Fibroblast of skin of right quadriceps (primary cell): ENCODE results near the gene IL23R.

Experiments
- DNase-seq: peaks from one replicate; pipeline ENCODE4 v3.0.0-alpha.2; 2013

The IL23R gene

GRCh38 chr1:67150931-67151330, 15.3 kb upstream of the IL23R start:
- no peak for DNase-seq

DNA sequence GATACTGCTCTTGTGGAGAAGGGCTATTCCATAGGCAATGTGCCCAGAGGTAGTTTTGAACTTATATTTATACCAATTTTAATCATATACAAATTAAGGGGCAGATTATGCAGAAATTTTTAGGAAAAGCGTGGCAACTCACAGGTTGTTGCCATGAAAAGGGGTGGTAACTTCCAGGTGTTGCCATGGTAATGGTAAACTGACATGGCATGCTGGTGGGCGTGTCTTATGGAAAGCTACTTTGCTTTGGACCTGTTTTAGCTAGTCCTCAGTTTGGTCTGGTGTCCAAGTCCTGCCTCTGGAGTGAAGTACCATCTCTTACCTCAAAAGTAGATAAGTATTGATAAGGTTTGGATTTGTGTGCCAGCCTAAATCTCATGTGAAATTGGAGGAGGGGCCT, 7.9 kb upstream of the IL23R start:
- DNase-seq, result no peak

DNA sequence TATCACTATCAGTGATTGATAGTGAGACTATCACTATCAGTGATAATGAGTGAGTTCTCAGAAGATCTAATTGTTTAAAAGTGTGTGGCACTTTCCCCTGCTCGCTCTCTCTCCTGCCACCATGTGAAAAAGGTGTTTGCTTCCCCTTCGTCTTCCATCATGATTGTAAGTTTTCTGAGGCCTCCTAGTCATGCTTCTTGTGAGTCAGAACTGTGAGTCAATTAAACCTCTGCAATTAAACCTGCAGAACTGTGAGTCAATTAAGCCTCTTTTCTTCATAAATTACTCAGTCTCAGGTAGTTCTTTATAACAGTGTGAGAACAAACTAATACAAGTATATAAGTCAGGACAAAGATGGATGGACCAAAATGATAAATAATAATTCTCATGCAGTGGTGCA, 7.0 kb upstream of the IL23R start:
- DNase-seq, result no peak

GRCh38 chr1:67162954-67163353, 3.3 kb upstream of the IL23R start:
- DNase-seq, result peak; percentile 15

- DNase-seq, result no peak
Measured at GRCh38 chr1:67165468-67166041, 699 bp upstream of the IL23R start.

- no peak for DNase-seq
Measured at GRCh38 chr1:67169496-67169895, 3.2 kb downstream of the IL23R start.

DNA sequence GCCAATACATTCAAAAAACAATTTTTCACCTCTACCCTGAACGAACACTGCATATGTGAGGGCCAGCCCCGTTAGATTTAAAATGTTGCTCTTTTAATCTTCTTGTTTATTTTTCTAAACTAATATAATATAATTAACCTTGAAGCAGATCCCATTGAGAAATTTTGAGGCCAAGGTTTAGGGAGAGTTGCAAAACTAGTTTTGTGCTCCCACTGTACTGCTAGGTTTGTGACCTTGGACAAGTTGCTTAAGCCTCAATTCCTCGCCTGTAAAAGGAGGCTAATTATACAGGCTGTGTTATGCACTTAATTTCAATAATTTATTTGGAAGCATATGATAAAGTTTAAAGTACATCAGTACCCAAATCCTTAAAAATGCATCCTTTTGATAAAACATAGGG, 3.7 kb downstream of the IL23R start:
- no peak for DNase-seq

- DNase-seq, result no peak
Measured at GRCh38 chr1:67170751-67171573, 4.7 kb downstream of the IL23R start.

DNA sequence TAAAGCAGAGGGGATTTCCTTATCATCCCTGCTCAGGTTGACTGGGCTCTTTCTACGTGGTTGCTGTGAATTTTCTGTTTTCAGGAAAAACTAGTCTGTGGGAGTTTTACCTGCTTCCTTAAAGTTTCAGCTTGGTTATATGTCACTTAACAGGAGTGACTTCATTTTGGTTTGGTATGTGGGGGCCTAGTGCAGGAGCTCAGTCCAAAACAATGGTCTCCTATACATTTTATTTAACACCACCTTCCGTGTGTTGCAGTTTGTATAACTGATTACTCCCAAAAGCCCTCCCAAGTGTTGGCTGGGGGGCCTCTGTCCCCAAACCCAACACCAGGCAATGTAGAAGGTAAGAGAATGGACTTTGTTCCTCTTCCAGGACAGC, 5.3 kb downstream of the IL23R start:
- no peak for DNase-seq

GRCh38 chr1:67171978-67172377, 5.7 kb downstream of the IL23R start:
- DNase-seq, result no peak

- DNase-seq, result no peak
Measured at GRCh38 chr1:67173988-67174387, 7.7 kb downstream of the IL23R start.

DNA sequence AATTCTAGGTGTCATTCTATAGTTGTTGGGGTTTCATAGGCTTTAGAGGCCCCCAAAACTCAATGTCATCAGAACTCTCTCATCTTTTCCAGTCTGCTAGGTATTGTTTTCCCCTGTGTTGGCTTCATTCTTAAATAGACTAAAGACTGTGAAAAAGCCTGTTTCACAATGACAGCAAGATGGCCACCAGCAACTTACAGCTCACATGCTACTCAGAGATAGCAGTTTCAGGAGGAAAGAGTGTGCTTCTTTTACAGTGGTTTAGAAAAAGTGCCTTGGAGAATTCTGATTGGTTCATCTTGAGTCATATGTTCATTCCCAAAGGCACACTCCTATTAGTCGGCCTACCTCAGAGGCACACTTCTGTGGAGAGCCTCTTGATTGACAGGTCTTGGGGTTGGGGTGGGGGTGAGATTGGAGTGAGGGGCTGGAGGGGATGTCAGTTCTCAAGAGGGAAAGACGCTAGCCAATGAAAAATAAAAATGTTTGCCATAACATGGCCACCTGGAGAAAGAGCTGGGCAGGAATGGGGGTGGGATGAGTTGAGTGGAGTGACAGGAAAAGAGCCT, 8.5 kb downstream of the IL23R start:
- DNase-seq, result no peak

DNA sequence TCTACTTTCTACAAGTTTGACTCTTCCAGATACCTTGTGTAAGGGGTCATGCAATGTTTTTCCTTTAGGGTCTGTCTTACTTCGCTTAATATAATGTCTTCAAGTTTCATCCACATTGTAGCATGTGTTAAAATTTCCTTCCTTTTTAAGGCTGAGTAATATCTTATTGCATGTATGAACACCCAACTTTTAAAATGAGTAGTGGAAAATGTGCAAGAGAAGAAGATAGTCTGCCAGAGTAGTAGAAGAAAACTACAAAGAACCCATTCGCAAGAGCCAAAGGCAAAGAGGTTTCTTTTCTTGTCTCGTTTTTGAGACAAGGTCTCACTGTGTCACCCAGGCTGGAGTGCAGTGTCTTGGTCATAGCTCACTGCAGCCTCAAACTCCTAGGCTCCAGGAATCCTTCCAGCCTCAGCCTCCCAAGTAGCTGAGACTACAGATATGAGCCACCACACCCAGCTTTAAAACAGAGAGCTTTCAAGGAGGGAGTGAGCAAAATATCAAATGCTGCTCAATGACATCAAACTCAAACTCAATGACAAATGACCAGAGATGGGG, 9.4 kb downstream of the IL23R start:
- no peak for DNase-seq

DNA sequence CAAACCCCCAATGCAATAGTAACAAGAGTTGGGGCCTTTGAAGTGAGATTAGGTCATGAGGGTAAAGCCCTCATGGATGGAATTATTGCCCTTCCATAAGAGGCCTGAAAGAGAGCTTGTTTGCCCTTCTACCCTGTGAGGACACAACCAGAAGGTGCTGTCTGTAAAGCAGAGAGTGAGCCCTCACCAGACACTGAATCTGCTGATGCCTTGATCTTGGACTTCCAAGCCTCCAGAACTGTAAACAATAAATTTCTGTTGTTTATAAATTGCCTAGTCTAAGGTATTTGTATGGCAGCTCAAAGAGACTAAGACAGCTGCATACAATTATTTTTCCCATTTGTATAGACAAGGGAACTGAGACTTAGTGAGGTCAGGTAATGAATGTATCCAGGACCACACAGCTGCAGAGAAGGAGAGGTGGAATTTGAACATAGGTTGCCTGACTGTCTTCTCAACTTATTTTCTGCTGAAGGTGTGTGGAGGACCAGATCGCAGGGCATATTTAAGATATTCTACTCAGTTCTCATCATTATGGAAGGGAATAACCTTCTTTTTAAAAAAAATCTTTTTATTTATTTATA, 18.7 kb downstream of the IL23R start:
- no peak for DNase-seq

GRCh38 chr1:67188137-67188536, 21.9 kb downstream of the IL23R start:
- no peak for DNase-seq

DNA sequence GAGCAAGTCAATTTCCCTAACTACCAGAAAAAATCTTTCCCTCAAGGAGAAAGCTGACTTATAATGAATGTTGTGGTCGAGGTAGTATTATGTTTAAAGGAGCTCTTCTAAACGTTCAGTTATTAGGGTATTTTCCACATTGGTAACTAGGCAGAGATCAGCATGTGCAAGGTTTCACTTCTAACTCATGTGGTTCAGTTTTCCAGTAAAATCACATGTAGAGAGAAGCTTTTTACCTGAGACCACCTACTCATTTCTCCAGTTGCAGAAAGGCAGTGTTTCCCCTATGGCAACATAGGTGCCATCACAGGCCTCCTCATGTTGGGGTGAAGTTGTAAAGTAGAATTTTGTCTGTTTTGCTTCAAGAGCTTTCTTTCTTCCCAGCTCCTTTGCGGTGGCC, 23.7 kb downstream of the IL23R start:
- DNase-seq, result no peak

DNA sequence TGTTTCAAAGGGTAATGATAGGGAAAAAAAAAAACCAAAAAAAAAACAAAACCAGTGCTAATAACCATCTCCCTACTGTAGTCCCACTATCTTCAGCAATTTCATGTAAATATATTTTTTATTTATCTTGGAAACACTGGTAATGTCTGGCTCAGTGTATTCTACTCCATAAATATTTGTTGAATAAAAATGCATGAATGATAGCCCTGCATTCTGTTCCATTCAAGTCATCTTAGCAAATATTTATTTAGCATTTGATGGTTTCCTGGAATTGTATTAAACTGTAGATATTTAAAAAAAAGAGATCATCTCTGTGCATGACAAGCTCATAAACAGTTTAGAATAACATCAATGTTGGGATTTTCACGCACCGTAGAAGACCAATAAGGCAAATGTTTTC, 24.2 kb downstream of the IL23R start:
- DNase-seq, result no peak

GRCh38 chr1:67190942-67191341, 24.7 kb downstream of the IL23R start:
- no peak for DNase-seq

DNA sequence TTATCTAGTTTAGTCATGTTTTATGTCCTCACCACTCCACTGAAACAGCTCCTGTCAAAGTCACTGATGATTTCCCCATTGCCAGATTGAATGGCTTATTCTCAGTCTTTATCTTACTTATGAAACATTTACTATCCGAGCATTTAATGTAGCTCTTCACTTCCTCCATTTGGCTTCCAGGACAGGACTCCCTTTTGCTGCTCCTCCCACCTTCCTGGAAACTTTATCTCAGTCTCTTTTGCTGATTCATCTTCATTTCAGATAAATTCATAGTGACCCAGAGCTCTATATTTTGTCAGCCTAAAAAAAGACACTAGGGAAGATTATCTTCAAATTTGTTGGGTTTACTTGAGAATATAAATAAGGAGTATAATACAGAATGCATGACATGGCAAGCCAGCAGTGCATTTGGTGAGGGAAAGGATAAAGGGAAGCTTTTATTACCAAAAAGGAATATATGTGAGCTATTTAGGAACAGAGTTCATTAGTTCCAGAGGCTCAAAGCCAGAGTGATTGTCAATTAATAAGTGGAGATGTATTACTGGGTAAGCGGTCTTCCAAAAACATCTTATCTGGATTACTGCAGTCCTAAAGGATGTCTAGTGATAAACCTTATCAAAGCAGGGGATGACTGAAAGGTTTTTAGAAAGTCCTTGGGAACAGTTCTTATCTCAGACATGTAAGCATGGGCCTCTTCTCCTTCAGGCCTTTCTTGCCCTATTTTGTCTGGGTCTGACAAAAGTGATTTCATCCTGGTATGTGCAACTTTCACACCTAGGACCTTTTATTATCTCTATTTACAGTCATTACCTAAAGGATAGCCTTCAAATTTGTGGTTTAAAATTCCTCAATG, 25.6 kb downstream of the IL23R start:
- DNase-seq, result no peak

DNA sequence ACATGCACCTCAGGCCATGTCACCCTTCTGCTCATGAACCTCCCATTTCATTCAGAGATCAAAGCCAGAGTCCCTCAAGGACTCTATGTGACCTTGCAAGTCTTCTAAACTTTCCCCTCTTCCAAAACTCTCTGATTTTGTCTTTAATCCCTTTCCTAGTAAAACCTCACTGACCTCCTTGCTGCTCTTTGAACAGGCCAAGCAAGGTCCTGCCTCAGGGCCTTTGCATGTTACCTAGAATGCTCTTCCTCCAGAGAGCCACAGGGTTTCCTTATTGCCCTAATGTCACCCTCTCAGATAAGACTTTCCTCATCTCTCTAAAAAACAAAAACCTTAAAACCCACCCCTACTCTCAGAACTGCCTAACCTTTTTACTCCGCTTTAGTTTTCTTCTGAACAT, 26.6 kb downstream of the IL23R start:
- DNase-seq, result no peak

- no peak for DNase-seq
Measured at GRCh38 chr1:67193704-67194103, 27.4 kb downstream of the IL23R start.

GRCh38 chr1:67194209-67194863, 28.1 kb downstream of the IL23R start:
- DNase-seq, result no peak
